GM12878 (cell line): ENCODE data around the gene ZNF512B. TPM values are rescaled to one million over a fixed set of nuclear protein-coding genes. Genes with fewer than 3 reads are reported as not detected.
"Not testable (repeated sequence)": the region's sequence is repeated elsewhere in the genome, so short reads cannot be mapped to it uniquely, and the experiment has no call there.

ENCODE experiments used
- ATAC-seq: fragments of 200-7000 bp; cut with Tn5 transposase; 3 replicates; pipeline ENCODE4 v1.9.1; 2020; ENCODE audit warnings: mild to moderate bottlenecking, moderate library complexity
- BruUV-seq: library from RNA; stranded (reverse); fragments of 400-500 nt; replicated peaks from 2 replicates; lab custom pipeline; 2021; lab: Mats Ljungman, UMichigan
- CTCF ChIA-PET: fragments of 300-600 bp; sonication (Branson Sonifier 250); formaldehyde crosslinking; extraction: SDS; loops from one replicate; lab custom pipeline; 2021; ENCODE audit warnings: inconsistent platforms; lab: Yijun Ruan, JAX
- POLR2A ChIA-PET: fragments of 350-600 bp; formaldehyde crosslinking; extraction: SDS; loops from one replicate; lab custom pipeline; 2021; ENCODE audit warnings: inconsistent platforms; lab: Charles Lee
- RAD21 ChIA-PET: fragments of 300-600 bp; sonication (Branson Sonifier 250); formaldehyde crosslinking; loops from one replicate; lab custom pipeline; 2023; ENCODE audit warnings: antibody characterized with exemption; ENCODE audit not compliant: unreplicated experiment; lab: Charles Lee
- SMC1A ChIA-PET: fragments of 300-600 bp; sonication (Branson Sonifier 250); formaldehyde crosslinking; loops from one replicate; lab custom pipeline; 2023; ENCODE audit not compliant: unreplicated experiment, uncharacterized antibody; lab: Charles Lee
- DNase-seq: peaks from one replicate; pipeline ENCODE4 v3.0.0-alpha.2; 2011; ENCODE audit warnings: low read depth, low spot score
- FAIRE-seq: peaks from 3 replicates; lab custom pipeline; 2011; peaks lifted over from hg19 to GRCh38; lab: Jason Lieb, UNC
- H2AFZ ChIP-seq: 2 replicates; pipeline ENCODE4 v1.6.0; 2011; ENCODE audit warnings: low read depth, low read length, control low read depth; ENCODE audit not compliant: control insufficient read depth
- H3K27ac ChIP-seq: 2 replicates; pipeline ENCODE4 v1.5.1; 2011; ENCODE audit warnings: control low read depth; ENCODE audit not compliant: control insufficient read depth, insufficient read depth
- H3K27me3 ChIP-seq, 2 experiments: replicated peaks in 1 of 2; 2 replicates each; pipeline versions ENCODE4 v1.6.0 to v1.6.1; 2011; ENCODE audit warnings: low read length in 1 of 2; ENCODE audit not compliant: control insufficient read depth in 2 of 2, insufficient read depth in 2 of 2
- H3K36me3 ChIP-seq, 2 experiments: 2 replicates each; pipeline ENCODE4 v1.5.1; 2011; ENCODE audit warnings: low read length in 1 of 2; ENCODE audit not compliant: control insufficient read depth in 2 of 2, insufficient read depth in 2 of 2
- H3K4me1 ChIP-seq: 2 replicates; pipeline ENCODE4 v1.6.1; 2011; ENCODE audit warnings: mild to moderate bottlenecking, low read length, moderate library complexity, mixed read lengths; ENCODE audit not compliant: control insufficient read depth, insufficient read depth
- H3K4me2 ChIP-seq: 2 replicates; pipeline ENCODE4 v1.6.0; 2011; ENCODE audit warnings: control low read depth; ENCODE audit not compliant: control insufficient read depth, insufficient read depth
- H3K4me3 ChIP-seq: fragments of 200-600 bp; sonication (generic); 2 replicates; pipeline ENCODE4 v1.5.1; 2016
- H3K79me2 ChIP-seq: 2 replicates; pipeline ENCODE4 v1.6.0; 2011; ENCODE audit warnings: low read length; ENCODE audit not compliant: control insufficient read depth, insufficient read depth
- H3K9ac ChIP-seq: 2 replicates; pipeline ENCODE4 v1.8.0; 2011; ENCODE audit warnings: low read length, control low read depth, mixed read lengths; ENCODE audit not compliant: control insufficient read depth, insufficient read depth
- H3K9me3 ChIP-seq: replicated peaks from 3 replicates; pipeline ENCODE4 v1.5.1; 2011; ENCODE audit warnings: mild to moderate bottlenecking, low read length; ENCODE audit not compliant: control insufficient read depth, insufficient read depth
- H4K20me1 ChIP-seq: 2 replicates; pipeline ENCODE4 v1.6.0; 2011; ENCODE audit not compliant: control insufficient read depth, insufficient read depth
- ATF2 ChIP-seq: IDR thresholded peaks from 2 replicates; pipeline ENCODE4 v1.6.1; 2012; ENCODE audit warnings: low read length, inconsistent platforms
- BCL3 ChIP-seq: IDR thresholded peaks from 2 replicates; pipeline ENCODE4 v1.6.1; 2011; ENCODE audit warnings: borderline replicate concordance, low read depth, mild to moderate bottlenecking, moderate library complexity, low read length; ENCODE audit not compliant: insufficient read depth, poor library complexity, severe bottlenecking
- PKNOX1 ChIP-seq: fragments of 450-650 bp; IDR thresholded peaks from 2 replicates; pipeline ENCODE4 v1.6.1; 2016; ENCODE audit warnings: mild to moderate bottlenecking
- ZBTB40 ChIP-seq: fragments of 450-650 bp; IDR thresholded peaks from 2 replicates; pipeline ENCODE4 v1.6.1; 2016; ENCODE audit warnings: mild to moderate bottlenecking, moderate library complexity, borderline replicate concordance
- ZNF384 ChIP-seq: IDR thresholded peaks from 2 replicates; pipeline ENCODE4 v1.6.1; 2012; ENCODE audit warnings: low read depth, mild to moderate bottlenecking, low read length, improper control_type of control experiment, borderline replicate concordance
- ZNF592 ChIP-seq: fragments of 450-650 bp; IDR thresholded peaks from 2 replicates; pipeline ENCODE4 v1.6.1; 2017; ENCODE audit warnings: mild to moderate bottlenecking, moderate library complexity
- WGBS: methylation state at CpG from one replicate; pipeline ENCODE4 v1.1.6; 2016; ENCODE audit warnings: low lambda C conversion rate; ENCODE audit not compliant: insufficient replicate concordance, insufficient coverage; ENCODE audit errors: missing lambda C conversion rate; 5-methylcytosine and 5-hydroxymethylcytosine counted together
- in situ Hi-C: fragments of 300-500 bp; cut with MboI; formaldehyde crosslinking; loops from 9 replicates; pipeline ENCODE4 v1.14.3; 2018; ENCODE audit warnings: mixed read lengths
- intact Hi-C: fragments of 100-400 bp; cut with micrococcal nuclease; formaldehyde crosslinking; loops from one replicate; pipeline ENCODE4 v1.14.2; 2022; ENCODE audit not compliant: unreplicated experiment
- polyA plus RNA-seq, 11 experiments: library from polyadenylated mRNA; depleted of rRNA in 4 of 11; unstranded in 6 of 11; stranded (reverse) in 5 of 11; fragments of >200 nt; fragmentation: Nextera tagmentation in 4 of 11; fragmentation: Illumina TruSeq in 1 of 11; extraction: Ambion mirVana in 4 of 11; extraction: Trizol in 1 of 11; gene quantifications; 1 replicate in 1 of 11; 2 replicates in 10 of 11; pipeline versions ENCODE4 v1.2.1 to v1.2.3, GENCODE V29; 2011 to 2016; ENCODE audit warnings: inconsistent platforms in 2 of 11, missing spikeins in 2 of 11, low read depth in 1 of 11
- total RNA-seq, 4 experiments: library from RNA; depleted of rRNA in 3 of 4; stranded (reverse); fragments of >200 nt in 3 of 4; fragmentation: Illumina TruSeq in 1 of 4; extraction: Trizol in 1 of 4; gene quantifications; 2 replicates each; pipeline versions ENCODE4 v1.2.1 to v1.2.3, GENCODE V29; 2013 to 2021

ZNF512B gene
- total and polyA plus RNA-seq, 10 of the 15 experiments (the other 5 are each of a cell fraction or from before 2014, with no cell fraction given) = 0.06 to 23.9 (median 4.0) TPM

- ChIA-PET CTCF (interaction anchor here (1.6 kb wide), 1 partner anchor 26 kb away, joined by 4 read pairs; no protein-coding TSS in a partner anchor), RAD21 (interaction anchor here (0.7 kb wide), 1 partner anchor 63 kb away, joined by 4 read pairs; no protein-coding TSS in a partner anchor)
- TF ChIP-seq PKNOX1 (0 out of 2 replicates have a peak, but pooled peaks have one; percentile 36), ZNF592 (0 out of 2 replicates have a peak, but pooled peaks have one; percentile 11), BCL3 (peak; percentile 10), ZNF384 (peak; percentile 42; the same call in 1 of the 2 replicates), ATF2 (peak; percentile 52; the same call in 1 of the 2 replicates), ZBTB40 (peak; percentile 22; the same call in 1 of the 2 replicates)
Measured at GRCh38 chr20:64012385-64013154, 42.8 kb upstream of the ZNF512B start.

More at GRCh38 chr20:64012385-64013154, 42.8 kb upstream of the ZNF512B start:
- H3K27me3 ChIP-seq, DNase-seq, BruUV-seq, H3K4me3 ChIP-seq, FAIRE-seq, H2AFZ ChIP-seq, in situ Hi-C loops, H3K79me2 ChIP-seq, H4K20me1 ChIP-seq: not testable (repeated sequence)
- intact Hi-C loops = loop anchor here (2.0 kb wide), 1 partner anchor 24 kb away; the partner anchor contains the start of gene C20orf204
- POLR2A ChIA-PET = interaction anchor here (2.2 kb wide), 1 partner anchor 33 kb away, joined by 9 read pairs; the partner anchor contains the start of genes PRPF6 and SAMD10
- peak overlapping the region; percentile 23; the same call in 1 of the 2 replicates for H3K4me2 ChIP-seq
- H3K9me3 ChIP-seq = peaks cover 53% of the 10 kb centered on the region
- ATAC-seq = peak; percentile 70
- H3K27ac ChIP-seq = peak overlapping the region; percentile 97
- H3K36me3 ChIP-seq = peaks cover 33 to 60% of the 10 kb centered on the region in 2 experiments
- H3K4me1 ChIP-seq = peaks cover 27% of the 10 kb centered on the region
- 12% methylated on average over 10 of the region's 20 CpGs for WGBS
- SMC1A ChIA-PET = interaction anchor here (1.7 kb wide), 1 partner anchor 32 kb away, joined by 6 read pairs; the partner anchor contains the start of gene PRPF6
- H3K9ac ChIP-seq = peak overlapping the region; percentile 57
